ENCODE data around the gene AK3. TPM values are rescaled to one million over a fixed set of nuclear protein-coding genes. Genes with fewer than 3 reads are reported as not detected.

AK3 gene
- total and polyA plus RNA-seq, 5 donors = 91.3 to 153 (median 119) TPM

Other genes starting within 250 kb of the AK3 start
- 1 to 10 TPM; 3.4 to 4.5 (median 3.8) TPM for gene PLPP6, start 78.9 kb downstream of the AK3 start, total RNA-seq
- 2.1 TPM for gene PLPP6, start 78.9 kb downstream of the AK3 start, polyA plus RNA-seq
- gene SPATA6L, start 74.7 kb downstream of the AK3 start, total RNA-seq = 1 to 10 TPM; 1.4 to 1.7 (median 1.6) TPM
- gene SPATA6L, start 74.7 kb downstream of the AK3 start, polyA plus RNA-seq = 0.59 TPM
- gene CDC37L1, start 61.6 kb downstream of the AK3 start, total RNA-seq = 10 to 100 TPM; 40.2 to 48.4 (median 41.8) TPM
- 23.7 TPM for gene CDC37L1, start 61.6 kb downstream of the AK3 start, polyA plus RNA-seq
- gene RCL1, start 51.7 kb upstream of the AK3 start, total RNA-seq = 1 to 10 TPM; 6.1 to 8.1 (median 6.6) TPM
- gene RCL1, start 51.7 kb upstream of the AK3 start, polyA plus RNA-seq = 4.8 TPM
- 10 to 100 TPM; 10.4 to 14.6 (median 12.2) TPM for gene JAK2, start 244.1 kb upstream of the AK3 start, total RNA-seq
- gene JAK2, start 244.1 kb upstream of the AK3 start, polyA plus RNA-seq = 4.5 TPM

Data from right cardiac atrium (tissue), 5 donors.